Ishikawa (cell line): ENCODE measurements around the gene ZSWIM6.

Experiments used
- CREB1 ChIP-seq: IDR thresholded peaks from 2 replicates; pipeline ENCODE4 v1.6.1; 2012; ENCODE audit warnings: low read depth
- EP300 ChIP-seq: IDR thresholded peaks from 2 replicates; pipeline ENCODE4 v1.6.1; 2012; ENCODE audit warnings: borderline replicate concordance
- MAX ChIP-seq: IDR thresholded peaks from 2 replicates; pipeline ENCODE4 v1.6.1; 2012
- NFIC ChIP-seq: IDR thresholded peaks from 2 replicates; pipeline ENCODE4 v1.6.1; 2012
- RAD21 ChIP-seq: IDR thresholded peaks from 2 replicates; pipeline ENCODE4 v1.6.1; 2012; ENCODE audit warnings: low read depth
- REST ChIP-seq: IDR thresholded peaks from 2 replicates; pipeline ENCODE4 v1.6.1; 2012; ENCODE audit warnings: low read depth, mild to moderate bottlenecking
- TCF12 ChIP-seq: IDR thresholded peaks from 2 replicates; pipeline ENCODE4 v1.6.1; 2012; ENCODE audit warnings: low read depth
- YY1 ChIP-seq: IDR thresholded peaks from 2 replicates; pipeline ENCODE4 v1.6.1; 2012; ENCODE audit warnings: low read depth

- TF ChIP-seq REST (no peak), TCF12 (no peak), YY1 (no peak), CREB1 (no peak), RAD21 (no peak), EP300 (no peak), MAX (no peak), NFIC (no peak)
Measured at GRCh38 chr5:61385627-61386026, 53.6 kb downstream of the ZSWIM6 start.
